ENCODE results near the gene SLC38A10.

The SLC38A10 gene

GRCh38 chr17:81295031-81295675, at the start of gene SLC38A10:
Gene SLC38A10 (minus strand): TSS chr17:81295307. CDS start chr17:81294921, 386 bp downstream.
- peak; percentile 84 for DNase-seq (ENCODE audit: low read depth)

- DNase-seq (ENCODE audit: low read depth) = no peak
These were observed 47.4 kb upstream of the SLC38A10 start for GRCh38 chr17:81342269-81343070.

- no peak for DNase-seq (ENCODE audit: low read depth)
These were observed 46.6 kb upstream of the SLC38A10 start for GRCh38 chr17:81341516-81342268.

GRCh38 chr17:81340607-81341515, 45.8 kb upstream of the SLC38A10 start:
- no peak for DNase-seq (ENCODE audit: low read depth)

GRCh38 chr17:81339534-81340296, 44.6 kb upstream of the SLC38A10 start:
- DNase-seq (ENCODE audit: low read depth) = no peak

GRCh38 chr17:81339191-81339533, 44.1 kb upstream of the SLC38A10 start:
- DNase-seq (ENCODE audit: low read depth) = no peak

- DNase-seq (ENCODE audit: low read depth) = no peak
These were observed 43.4 kb upstream of the SLC38A10 start for GRCh38 chr17:81338274-81339190.

- DNase-seq (ENCODE audit: low read depth) = no peak
These were observed 42.4 kb upstream of the SLC38A10 start for GRCh38 chr17:81337476-81337879.

GRCh38 chr17:81336930-81337325, 41.8 kb upstream of the SLC38A10 start:
- DNase-seq (ENCODE audit: low read depth) = no peak

- no peak for DNase-seq (ENCODE audit: low read depth)
These were observed 41.3 kb upstream of the SLC38A10 start for GRCh38 chr17:81336296-81336929.

GRCh38 chr17:81335773-81336157, 40.7 kb upstream of the SLC38A10 start:
- no peak for DNase-seq (ENCODE audit: low read depth)

GRCh38 chr17:81334987-81335772, 40.1 kb upstream of the SLC38A10 start:
- DNase-seq (ENCODE audit: low read depth) = no peak

- DNase-seq (ENCODE audit: low read depth) = no peak
These were observed 39.3 kb upstream of the SLC38A10 start for GRCh38 chr17:81334391-81334901.

- DNase-seq (ENCODE audit: low read depth) = no peak
These were observed 38.7 kb upstream of the SLC38A10 start for GRCh38 chr17:81333616-81334368.

GRCh38 chr17:81332914-81333528, 37.9 kb upstream of the SLC38A10 start:
- DNase-seq (ENCODE audit: low read depth) = no peak

GRCh38 chr17:81332118-81332834, 37.2 kb upstream of the SLC38A10 start:
- DNase-seq (ENCODE audit: low read depth) = no peak

Measured in stimulated activated CD8-positive, alpha-beta memory T cell treated with anti-CD3 and anti-CD28 coated beads, Interleukin-15, amount 100 ng/mL, for 1 hour (primary cell).